ENCODE results near the gene CD70.
"Not testable (repeated sequence)": the region's sequence is repeated elsewhere in the genome, so short reads cannot be mapped to it uniquely, and the experiment has no call there.

The CD70 gene

DNA sequence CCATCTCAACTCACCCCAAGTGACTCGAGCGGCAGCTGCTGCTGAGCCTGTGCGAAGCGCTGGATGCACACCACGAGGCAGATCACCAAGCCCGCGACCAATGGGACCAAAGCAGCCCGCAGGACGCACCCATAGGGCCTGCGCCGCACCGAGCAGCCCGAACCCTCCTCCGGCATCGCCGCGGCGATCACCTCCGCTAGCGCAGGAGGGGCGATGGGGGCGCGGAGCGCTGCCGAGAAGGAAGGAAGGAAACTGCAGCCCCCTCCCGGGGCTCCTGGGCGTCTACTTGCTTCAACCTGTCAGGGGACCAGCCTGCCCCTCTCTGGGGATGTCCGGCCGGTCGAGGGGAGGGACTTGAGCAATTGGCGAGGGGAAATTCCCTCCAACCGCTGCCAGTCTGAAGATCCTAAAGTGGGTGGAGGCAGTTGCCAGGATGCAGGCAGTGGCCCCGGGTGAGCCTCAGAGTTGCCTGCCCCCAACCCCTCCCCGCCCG lies at the start of gene CD70:
TSS of gene CD70 (minus strand) at position 324 of the 493 bp plus-strand sequence. CDS start at position 176, 148 bp downstream.
- peak; percentile 81 for DNase-seq

- not testable (repeated sequence) for DNase-seq
Observed at GRCh38 chr19:6640333-6640732, 49.4 kb upstream of the CD70 start.

DNA sequence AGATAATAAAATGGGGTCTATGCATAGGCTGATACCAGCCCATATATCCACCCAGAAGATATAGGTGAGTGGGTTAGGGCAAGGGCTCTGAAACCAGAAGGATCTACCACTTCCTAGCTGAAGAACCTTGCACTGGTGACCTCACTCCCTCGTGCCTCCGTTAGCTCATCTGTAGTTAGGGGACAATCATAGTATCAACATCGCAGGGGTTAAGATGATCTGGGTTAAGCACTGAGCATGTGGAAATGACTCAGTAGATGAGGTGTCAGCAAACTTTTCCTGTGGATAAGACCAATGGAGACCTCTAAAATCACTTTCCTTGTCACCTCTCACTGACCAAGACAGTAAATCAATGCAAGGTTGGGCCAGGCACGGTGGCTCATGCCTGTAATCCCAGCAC lies 48.5 kb upstream of the CD70 start:
- no peak for DNase-seq

DNA sequence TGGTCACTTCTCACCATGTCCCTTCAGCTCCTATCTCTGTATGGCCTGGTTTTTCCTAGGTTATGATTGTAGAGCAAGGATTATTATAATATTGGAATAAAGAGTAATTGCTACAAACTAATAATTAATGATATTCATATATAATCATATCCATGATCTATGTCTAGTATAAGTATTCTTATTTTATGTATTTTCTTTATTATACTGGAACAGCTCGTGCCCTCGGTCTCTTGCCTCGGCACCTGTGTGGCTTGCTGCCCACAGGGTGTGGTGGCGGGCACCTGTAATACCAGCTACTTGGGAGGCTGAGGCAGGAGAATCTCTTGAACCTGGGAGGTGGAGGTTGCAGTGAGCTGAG lies 42.5 kb upstream of the CD70 start:
- not testable (repeated sequence) for DNase-seq

- DNase-seq = peak; percentile 79
Observed at GRCh38 chr19:6632747-6633455, 42.0 kb upstream of the CD70 start.

- DNase-seq = peak; percentile 88
Observed at GRCh38 chr19:6632002-6632621, 41.2 kb upstream of the CD70 start.

DNA sequence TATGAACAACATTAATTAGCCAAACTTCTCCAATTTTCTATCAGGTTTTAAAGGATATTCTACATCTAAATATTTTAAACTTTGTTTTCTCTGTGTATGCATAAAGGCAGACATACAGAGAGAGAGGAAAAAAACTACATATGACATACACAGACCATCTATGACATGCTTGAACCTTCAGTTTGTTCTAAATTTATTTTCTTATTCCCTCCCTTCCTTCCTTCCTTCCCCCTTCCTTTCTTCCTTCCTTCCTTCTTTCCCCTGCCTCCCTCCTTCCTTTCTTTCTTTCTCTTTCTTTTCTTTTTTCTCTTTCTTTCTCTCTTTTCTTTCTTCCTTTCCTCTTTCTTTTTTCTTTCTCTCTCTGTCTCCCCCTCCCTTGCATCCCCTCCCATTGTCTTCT lies 35.8 kb upstream of the CD70 start:
- no peak for DNase-seq

- DNase-seq = no peak
Observed at GRCh38 chr19:6617374-6617773, 26.4 kb upstream of the CD70 start.

DNA sequence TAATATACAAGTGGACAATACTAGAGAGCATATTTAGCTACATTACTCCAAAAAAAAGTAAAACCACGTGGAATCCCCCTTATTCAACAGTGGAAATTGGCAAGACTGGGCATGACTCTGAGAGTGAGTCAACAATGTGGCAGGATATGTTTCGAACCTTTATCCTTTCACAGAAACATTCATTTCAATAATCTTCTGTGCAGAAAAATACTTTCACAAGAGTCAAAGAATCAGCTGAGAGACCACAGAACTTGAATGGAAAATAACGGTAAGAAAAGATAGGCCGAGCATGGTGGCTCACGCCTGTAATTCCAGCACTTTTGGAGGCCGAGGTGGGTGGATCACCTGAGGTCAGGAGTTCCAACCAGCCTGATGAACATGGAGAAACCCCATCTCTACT lies 25.1 kb upstream of the CD70 start:
- DNase-seq = no peak

- DNase-seq = peak; percentile 77
Observed at GRCh38 chr19:6613711-6614110, 22.8 kb upstream of the CD70 start.

DNA sequence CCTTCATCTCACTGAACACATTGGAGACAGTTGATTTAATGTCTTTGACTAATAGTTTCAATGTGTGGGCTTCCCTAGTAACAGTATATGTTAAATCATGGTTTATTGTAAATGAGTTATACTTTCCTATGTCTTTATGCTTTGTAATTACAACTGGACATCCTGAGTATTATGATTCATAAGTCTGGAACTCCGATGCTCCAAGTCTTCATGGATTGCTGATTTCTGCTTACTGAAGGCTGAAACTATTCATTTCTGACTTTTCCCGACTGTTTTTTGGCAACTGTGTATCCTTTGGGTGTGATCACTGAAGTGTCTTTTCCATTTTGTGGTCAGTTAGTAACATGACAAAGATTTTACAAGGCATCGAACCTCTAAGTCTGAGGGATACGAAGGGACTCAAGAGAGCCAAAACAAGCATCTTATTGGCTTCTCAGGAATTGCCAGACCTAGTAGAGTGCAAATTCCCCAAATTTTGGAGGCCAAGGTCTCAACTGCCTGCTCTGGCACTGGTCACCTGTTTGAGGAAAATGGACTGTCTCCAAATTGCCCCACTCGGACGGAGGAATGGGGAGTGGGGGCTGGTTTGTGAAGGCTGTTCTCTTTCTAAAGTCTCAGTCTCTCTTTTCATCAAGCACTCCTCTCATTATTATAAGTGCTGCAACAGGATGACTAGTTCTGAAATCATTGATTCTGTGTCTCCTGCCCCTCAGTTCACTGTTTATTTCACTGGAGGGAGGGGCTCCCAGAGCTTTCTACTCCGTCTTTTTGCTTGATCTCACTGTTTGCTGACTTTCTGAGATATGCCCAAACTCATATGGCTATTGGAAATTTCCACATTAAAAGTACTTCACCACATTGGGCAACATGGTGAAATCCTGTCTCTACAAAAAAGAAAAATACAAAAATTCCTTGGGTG lies 20.2 kb upstream of the CD70 start:
- no peak for DNase-seq

GRCh38 chr19:6608940-6609339 lies 18.0 kb upstream of the CD70 start:
- no peak for DNase-seq

GRCh38 chr19:6608146-6608545 lies 17.2 kb upstream of the CD70 start:
- not testable (repeated sequence) for DNase-seq

DNA sequence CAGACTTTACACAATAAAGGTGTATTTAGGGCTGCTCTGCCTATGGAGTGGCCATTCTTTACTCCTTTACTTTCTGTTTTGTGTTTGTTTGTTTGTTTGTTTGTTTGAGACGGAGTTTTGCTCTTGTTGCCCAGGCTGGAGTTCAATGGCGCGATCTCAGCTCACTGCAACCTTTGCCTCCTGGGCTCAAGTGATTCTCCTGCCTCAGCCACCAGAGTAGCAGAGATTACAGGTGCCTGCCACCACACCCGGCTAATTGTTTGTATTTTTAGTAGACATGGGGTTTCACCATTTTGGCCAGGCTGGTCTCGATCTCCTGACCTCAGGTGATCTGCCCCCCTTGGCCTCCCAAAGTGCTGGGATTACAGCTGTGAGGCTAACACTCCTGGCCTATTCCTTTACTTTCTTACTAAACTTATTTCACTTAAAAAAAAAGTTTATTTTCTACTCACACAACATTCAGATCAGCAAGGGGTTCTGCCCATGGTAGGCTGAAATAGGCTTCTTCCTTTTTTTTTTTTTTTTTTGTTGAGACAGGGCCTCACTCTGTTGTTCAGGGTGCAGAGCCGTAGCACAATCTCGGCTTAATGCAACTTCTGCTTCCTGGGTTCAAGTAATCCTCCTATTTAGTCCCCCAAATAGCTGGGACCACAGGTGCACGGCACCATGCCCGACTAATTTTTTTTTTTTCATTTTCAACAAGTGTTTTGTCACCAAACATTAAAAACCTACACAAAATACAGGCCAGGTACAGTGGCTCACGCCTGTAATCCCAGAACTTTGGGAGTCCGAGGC lies 15.5 kb upstream of the CD70 start:
- DNase-seq = not testable (repeated sequence)

DNA sequence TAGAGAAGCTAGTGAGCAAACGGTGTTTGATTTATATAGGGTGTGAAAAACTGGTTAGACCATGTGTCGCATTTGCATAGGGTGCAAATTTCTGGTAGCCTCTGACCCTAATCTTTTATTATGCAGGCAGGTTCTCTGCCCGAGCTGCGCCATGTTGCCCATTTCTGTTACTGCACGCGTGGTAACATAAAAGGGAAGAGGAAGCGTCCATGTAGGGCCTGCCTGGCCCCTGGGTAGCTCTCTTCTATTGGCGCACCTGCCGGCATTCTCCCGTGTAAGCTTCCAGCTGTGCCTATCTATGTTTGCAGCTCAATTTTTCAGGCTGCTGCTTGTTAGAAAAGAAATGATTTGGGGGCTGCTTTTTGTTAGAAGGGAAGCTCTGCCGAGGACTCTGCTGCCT lies 14.0 kb upstream of the CD70 start:
- DNase-seq = no peak

- DNase-seq = no peak
Observed at GRCh38 chr19:6602729-6603114, 11.8 kb upstream of the CD70 start.

DNA sequence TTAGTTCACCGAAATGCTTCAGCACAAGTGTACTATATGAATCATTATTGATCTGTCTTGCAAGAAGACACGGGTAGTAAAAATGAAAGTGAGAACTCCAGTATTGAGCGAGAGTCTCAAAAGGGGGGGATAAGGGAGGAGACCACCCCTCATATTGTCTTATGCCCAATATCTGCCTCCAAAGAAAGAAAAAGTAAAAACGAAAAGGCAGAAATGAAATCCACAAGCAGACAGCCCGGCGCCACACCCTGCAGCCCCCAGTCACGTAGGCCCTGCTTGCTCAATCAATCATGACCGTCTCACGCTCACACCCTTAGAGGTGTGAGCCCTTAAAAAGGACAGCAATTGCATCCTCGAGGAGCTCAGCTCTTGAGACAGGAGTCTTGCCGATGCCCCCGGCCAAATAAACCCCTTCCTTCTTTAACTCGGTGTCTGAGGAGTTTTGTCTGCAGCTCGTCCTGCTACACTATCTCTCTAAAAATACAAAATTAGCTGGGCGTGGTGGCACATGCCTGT lies 10.6 kb upstream of the CD70 start:
- peak; percentile 68 for DNase-seq

DNA sequence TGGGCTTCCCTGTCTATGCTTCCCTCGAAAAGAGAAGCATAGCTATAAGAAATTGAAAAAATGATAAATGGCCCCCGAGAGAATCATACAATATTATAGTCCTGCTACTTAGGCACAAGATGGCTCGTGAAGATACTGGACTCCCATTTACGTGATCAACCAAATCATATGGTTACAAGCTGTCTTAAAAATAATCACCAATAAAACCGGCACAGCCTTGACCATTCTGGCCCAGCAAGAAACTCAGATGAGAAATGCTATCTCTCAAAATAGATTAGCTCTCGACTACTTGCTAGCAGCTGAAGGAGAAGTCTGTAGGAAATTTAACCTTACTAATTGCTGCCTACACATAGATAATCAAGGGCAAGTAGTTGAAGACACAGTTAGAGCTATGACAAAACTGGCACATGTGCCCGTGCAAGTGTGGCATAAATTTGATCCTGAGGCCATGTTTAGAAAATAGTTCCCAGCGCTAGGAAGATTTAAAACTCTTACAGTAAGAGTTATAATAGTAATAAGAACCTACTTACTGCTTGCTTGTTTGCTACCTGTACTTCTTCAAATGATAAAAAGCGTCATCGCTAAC lies 10.1 kb upstream of the CD70 start:
- not testable (repeated sequence) for DNase-seq

DNA sequence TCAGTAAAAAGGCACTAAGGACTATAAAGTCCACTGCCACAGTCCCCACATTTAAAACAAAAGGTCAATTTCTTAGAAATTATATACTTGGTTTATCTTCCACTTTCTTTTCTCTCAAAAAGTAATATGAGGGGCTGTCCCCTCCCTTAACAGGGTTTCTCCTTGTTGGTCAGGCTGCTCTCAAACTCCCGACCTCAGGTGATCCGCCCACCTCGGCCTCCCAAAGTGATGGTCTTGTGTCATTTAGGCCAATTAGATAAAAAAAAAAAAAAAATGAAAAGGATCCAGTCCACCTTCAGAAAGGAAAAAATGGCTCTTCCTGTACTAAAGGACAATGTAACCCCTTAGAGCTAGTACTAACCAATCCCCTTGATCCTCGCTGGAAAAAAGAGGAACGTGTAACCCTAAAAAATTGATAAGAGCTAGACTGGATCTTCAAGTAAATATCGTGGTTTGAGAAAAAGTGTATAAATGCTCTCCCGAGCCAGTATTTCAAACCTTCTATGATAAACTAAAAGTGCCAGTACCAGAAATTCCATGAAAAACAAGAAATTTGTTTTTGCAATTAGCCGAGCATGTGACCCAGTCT lies 9.0 kb upstream of the CD70 start:
- DNase-seq = no peak

GRCh38 chr19:6598254-6598892 lies 7.4 kb upstream of the CD70 start:
- not testable (repeated sequence) for DNase-seq

All from activated effector memory CD4-positive, alpha-beta T cell treated with anti-CD3 and anti-CD28 coated beads, Interleukin-2, amount 50 U/mL, for 16 hours (primary cell).